ENCODE results near the gene NFIA.

Gene NFIA

DNA sequence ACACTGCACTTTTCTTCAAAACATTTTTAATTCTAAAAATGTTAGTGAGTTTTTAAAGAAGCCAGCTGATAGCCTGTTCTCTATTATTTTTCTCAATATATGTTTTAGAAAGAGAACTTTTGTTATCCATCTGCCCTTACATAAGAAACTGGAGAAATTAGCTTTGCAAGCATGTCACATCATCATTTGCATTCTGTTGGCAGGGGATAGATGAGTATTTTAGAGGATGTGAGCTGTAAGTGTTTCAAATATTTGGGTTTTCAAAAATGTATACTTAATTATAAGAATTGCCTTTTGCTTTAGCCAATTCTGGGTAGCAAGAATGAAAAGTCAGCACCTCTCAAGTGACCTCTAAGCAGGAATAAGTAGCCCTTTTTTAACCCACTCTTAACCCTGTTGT is 7.4 kb downstream of the NFIA start:
- TF ChIP-seq TEAD4 (IDR thresholded peaks at IDR 0.05) (no peak), NFIC (IDR thresholded peaks at IDR 0.05) (no peak), RAD21 (IDR thresholded peaks at IDR 0.05; ENCODE audit: low read depth) (no peak), YY1 (IDR thresholded peaks at IDR 0.05; ENCODE audit: low read depth) (no peak), CREB1 (IDR thresholded peaks at IDR 0.05; ENCODE audit: low read depth) (no peak), EP300 (IDR thresholded peaks at IDR 0.05; ENCODE audit: borderline replicate concordance) (no peak), EGR1 (IDR thresholded peaks at IDR 0.05) (no peak)
- TF ChIP-seq, protein P1, sequence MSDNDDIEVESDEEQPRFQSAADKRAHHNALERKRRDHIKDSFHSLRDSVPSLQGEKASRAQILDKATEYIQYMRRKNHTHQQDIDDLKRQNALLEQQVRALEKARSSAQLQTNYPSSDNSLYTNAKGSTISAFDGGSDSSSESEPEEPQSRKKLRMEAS (IDR thresholded peaks at IDR 0.05) = no peak

DNA sequence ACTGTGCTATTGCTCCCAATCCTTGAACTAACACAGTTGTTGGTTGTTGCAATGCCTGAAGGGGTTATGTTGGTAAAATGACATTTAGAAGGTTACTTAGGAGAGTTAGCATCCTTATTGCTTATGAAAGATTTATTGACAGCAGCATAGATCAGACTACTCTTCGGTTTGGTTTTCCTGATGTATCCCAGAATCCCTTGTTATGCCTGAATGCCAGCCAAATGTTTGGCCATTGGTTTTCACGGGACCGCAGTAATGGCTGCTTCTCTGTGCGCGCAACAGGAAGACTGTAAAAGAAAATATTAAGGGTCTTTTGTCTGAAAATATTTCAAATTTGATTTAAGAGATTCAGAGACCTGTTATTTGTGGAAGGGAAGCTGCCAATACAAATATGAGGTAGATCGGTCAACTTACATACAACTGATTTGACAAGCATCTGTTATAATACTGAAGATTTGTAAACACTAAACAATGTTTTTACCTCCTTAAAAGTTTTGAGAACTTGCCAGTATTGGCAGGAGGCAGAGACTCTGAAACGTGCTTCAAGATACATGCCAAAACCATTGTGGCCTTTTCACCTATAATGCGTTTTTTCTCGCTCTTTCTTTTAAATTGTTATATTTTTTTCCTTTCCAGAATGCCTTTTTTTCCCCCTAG is 8.3 kb downstream of the NFIA start:
- TF ChIP-seq YY1 (IDR thresholded peaks at IDR 0.05; ENCODE audit: low read depth) (no peak), FOXM1 (IDR thresholded peaks at IDR 0.05; ENCODE audit: borderline replicate concordance, low read depth) (no peak), RAD21 (IDR thresholded peaks at IDR 0.05; ENCODE audit: low read depth) (no peak), CREB1 (IDR thresholded peaks at IDR 0.05; ENCODE audit: low read depth) (no peak), CEBPB (IDR thresholded peaks at IDR 0.05) (no peak), TEAD4 (IDR thresholded peaks at IDR 0.05) (no peak), TAF1 (IDR thresholded peaks at IDR 0.05; ENCODE audit: low read depth) (no peak), EP300 (IDR thresholded peaks at IDR 0.05; ENCODE audit: borderline replicate concordance) (no peak), ZBTB7A (IDR thresholded peaks at IDR 0.05; ENCODE audit: low read depth) (no peak), NFIC (IDR thresholded peaks at IDR 0.05) (no peak), EGR1 (IDR thresholded peaks at IDR 0.05) (no peak), TCF12 (IDR thresholded peaks at IDR 0.05; ENCODE audit: low read depth) (no peak)
- TF ChIP-seq, protein P1 (IDR thresholded peaks at IDR 0.05) = no peak
- TF ChIP-seq, protein P2, sequence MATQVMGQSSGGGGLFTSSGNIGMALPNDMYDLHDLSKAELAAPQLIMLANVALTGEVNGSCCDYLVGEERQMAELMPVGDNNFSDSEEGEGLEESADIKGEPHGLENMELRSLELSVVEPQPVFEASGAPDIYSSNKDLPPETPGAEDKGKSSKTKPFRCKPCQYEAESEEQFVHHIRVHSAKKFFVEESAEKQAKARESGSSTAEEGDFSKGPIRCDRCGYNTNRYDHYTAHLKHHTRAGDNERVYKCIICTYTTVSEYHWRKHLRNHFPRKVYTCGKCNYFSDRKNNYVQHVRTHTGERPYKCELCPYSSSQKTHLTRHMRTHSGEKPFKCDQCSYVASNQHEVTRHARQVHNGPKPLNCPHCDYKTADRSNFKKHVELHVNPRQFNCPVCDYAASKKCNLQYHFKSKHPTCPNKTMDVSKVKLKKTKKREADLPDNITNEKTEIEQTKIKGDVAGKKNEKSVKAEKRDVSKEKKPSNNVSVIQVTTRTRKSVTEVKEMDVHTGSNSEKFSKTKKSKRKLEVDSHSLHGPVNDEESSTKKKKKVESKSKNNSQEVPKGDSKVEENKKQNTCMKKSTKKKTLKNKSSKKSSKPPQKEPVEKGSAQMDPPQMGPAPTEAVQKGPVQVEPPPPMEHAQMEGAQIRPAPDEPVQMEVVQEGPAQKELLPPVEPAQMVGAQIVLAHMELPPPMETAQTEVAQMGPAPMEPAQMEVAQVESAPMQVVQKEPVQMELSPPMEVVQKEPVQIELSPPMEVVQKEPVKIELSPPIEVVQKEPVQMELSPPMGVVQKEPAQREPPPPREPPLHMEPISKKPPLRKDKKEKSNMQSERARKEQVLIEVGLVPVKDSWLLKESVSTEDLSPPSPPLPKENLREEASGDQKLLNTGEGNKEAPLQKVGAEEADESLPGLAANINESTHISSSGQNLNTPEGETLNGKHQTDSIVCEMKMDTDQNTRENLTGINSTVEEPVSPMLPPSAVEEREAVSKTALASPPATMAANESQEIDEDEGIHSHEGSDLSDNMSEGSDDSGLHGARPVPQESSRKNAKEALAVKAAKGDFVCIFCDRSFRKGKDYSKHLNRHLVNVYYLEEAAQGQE (IDR thresholded peaks at IDR 0.05; ENCODE audit: low read depth) = no peak
- TF ChIP-seq, protein P3, sequence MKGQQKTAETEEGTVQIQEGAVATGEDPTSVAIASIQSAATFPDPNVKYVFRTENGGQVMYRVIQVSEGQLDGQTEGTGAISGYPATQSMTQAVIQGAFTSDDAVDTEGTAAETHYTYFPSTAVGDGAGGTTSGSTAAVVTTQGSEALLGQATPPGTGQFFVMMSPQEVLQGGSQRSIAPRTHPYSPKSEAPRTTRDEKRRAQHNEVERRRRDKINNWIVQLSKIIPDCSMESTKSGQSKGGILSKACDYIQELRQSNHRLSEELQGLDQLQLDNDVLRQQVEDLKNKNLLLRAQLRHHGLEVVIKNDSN (IDR thresholded peaks at IDR 0.05) = no peak

DNA sequence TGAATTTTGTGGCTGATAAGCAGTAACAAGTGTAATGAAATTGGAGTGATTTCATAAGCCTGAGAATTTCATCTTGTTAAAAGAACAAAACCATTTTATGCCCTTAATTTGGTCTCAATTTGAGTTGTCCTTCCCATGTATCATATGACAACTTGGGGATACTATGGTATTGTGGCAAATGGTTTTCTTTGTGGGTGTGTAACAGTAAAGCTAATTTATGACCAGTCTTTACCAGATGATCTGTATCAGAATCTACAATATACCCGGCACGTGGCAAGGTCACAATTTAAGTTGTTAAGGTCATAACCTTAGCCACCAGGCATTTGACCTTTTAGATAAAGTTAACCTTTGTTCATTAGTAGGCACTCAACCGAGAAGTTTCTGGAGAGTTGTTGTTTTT is 9.1 kb downstream of the NFIA start:
- TF ChIP-seq, protein P3 (IDR thresholded peaks at IDR 0.05) = no peak
- TF ChIP-seq TCF12 (IDR thresholded peaks at IDR 0.05; ENCODE audit: low read depth) (no peak), TEAD4 (IDR thresholded peaks at IDR 0.05) (no peak), EP300 (IDR thresholded peaks at IDR 0.05; ENCODE audit: borderline replicate concordance) (no peak), CEBPB (IDR thresholded peaks at IDR 0.05) (no peak), EGR1 (IDR thresholded peaks at IDR 0.05) (no peak), RAD21 (IDR thresholded peaks at IDR 0.05; ENCODE audit: low read depth) (no peak), ZBTB7A (IDR thresholded peaks at IDR 0.05; ENCODE audit: low read depth) (no peak), FOXM1 (IDR thresholded peaks at IDR 0.05; ENCODE audit: borderline replicate concordance, low read depth) (no peak), NFIC (IDR thresholded peaks at IDR 0.05) (no peak), CREB1 (IDR thresholded peaks at IDR 0.05; ENCODE audit: low read depth) (no peak)
- TF ChIP-seq, protein P2 (IDR thresholded peaks at IDR 0.05; ENCODE audit: low read depth) = no peak
- TF ChIP-seq, protein P1 (IDR thresholded peaks at IDR 0.05) = no peak

DNA sequence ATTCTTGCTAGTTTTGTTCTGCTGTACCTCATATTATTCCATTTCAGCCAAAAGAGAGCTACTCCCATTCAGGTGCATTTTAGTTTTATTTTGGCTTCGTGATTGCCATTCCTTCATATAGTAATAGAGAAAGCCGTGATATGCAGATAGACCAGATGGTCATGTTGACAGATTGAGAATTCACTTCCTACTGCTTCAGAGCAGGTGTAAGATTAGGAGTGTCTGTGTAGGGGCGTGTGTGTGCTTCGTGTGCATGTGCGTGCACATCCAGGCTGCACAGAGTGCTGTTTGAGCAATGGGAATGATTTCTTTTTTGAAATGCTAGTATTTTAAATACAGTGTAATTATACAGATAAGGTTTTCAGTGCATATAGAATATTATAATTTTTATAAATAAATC is 10.3 kb downstream of the NFIA start:
- no peak for TF ChIP-seq RAD21 (IDR thresholded peaks at IDR 0.05; ENCODE audit: low read depth)
- no peak for TF ChIP-seq EP300 (IDR thresholded peaks at IDR 0.05; ENCODE audit: borderline replicate concordance)
- TF ChIP-seq, protein P3 (IDR thresholded peaks at IDR 0.05) = no peak
- TF ChIP-seq TAF1 (IDR thresholded peaks at IDR 0.05; ENCODE audit: low read depth) = no peak
- TF ChIP-seq, protein P1 (IDR thresholded peaks at IDR 0.05) = no peak
- TF ChIP-seq TCF12 (IDR thresholded peaks at IDR 0.05; ENCODE audit: low read depth) = no peak
- no peak for TF ChIP-seq NFIC (IDR thresholded peaks at IDR 0.05)
- TF ChIP-seq CREB1 (IDR thresholded peaks at IDR 0.05; ENCODE audit: low read depth) = no peak
- TF ChIP-seq TEAD4 (IDR thresholded peaks at IDR 0.05) = no peak
- TF ChIP-seq, protein P2 (IDR thresholded peaks at IDR 0.05; ENCODE audit: low read depth) = no peak
- TF ChIP-seq CEBPB (IDR thresholded peaks at IDR 0.05) = no peak
- TF ChIP-seq FOXM1 (IDR thresholded peaks at IDR 0.05; ENCODE audit: borderline replicate concordance, low read depth) = no peak
- no peak for TF ChIP-seq EGR1 (IDR thresholded peaks at IDR 0.05)
- TF ChIP-seq YY1 (IDR thresholded peaks at IDR 0.05; ENCODE audit: low read depth) = no peak
- no peak for TF ChIP-seq ZBTB7A (IDR thresholded peaks at IDR 0.05; ENCODE audit: low read depth)

All from Ishikawa (cell line).